GM21786 (cell line): ENCODE data around the gene QRFP.

Source experiments
- ATAC-seq: cut with Tn5 transposase; IDR thresholded peaks from one replicate; pipeline ENCODE4 v1.9.1; 2021; ENCODE audit not compliant: unreplicated experiment

The QRFP gene

DNA sequence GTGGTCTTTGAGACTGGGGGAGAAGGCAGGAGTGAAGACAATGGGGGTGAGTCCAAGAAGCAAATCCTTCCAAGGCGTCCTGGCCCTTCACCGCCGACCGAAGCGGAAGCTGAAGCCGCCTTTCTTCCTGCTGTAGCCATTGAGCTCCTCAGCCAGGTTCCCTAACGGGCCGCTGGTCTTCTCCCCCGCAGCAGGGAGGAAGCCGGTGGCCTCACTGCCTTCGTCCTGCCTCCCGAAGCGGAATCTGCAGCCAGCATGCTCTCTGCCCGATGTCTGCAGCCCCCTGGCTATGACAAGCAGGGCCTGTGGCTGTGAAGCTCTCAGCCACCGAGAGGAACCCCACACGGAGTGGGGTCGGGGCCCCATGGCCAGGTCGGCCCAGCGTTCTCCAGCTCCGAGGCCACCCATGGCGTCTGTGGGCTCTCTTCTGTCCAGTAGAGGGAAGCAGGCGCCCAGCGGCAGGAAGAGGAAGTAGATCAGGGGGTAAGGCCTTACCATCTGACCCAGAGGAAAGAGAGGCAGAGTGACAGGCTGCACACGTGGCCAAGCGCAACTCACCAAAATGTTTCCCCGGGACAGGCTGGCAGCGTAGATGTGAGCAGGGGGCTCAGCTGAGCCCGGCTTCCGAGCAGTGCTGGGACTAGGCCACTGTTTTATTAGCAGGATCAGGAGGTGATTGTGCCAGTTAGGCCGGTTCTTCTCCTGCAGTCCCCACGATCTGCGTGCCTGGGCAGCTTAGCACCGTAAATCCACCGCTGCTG is 3.1 kb downstream of the QRFP start:
- ATAC-seq, result no peak

- ATAC-seq, result no peak
These were observed 3.9 kb downstream of the QRFP start for GRCh38 chr9:130892477-130893304.

GRCh38 chr9:130891688-130892476 is 4.7 kb downstream of the QRFP start:
- ATAC-seq, result no peak

DNA sequence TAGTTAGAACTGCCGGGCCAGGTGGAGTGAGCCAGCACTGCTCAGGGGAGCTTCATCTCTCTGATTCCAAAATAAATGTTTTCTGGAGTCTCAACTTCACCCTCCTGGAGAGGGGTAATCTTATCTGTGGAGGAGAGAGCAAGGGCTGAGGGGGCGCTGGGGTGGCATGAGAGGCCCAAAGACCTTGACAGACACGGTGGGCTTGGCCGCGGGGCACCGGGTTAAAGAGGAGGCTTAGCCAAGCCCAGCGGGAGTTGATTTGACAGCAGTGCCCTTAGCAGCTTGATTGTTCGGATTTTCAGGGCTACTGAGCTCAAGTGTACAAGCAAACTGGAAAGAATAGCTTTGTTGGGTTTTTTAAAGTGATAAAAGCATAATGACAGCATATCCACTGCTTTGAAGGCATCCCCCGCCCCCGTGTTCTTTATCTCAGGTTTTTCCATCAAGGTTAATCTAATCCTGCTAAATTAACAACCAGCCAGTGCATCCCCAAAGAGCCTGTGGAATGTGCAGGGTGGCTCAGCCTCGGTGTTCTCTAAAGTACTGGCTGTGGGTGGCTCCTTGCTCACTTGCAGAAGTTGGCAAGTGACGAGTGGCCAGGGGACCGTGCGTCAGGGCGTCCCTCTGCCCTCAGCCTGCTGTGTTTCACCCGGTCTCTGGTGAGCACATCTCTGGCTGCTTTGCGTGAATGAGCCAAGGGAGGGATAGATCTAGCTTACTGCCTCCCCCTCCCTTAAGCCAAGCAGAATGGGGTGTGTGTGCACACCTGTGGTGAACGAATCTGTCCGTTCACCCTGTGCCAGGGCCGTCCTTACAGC is 5.5 kb downstream of the QRFP start:
- no peak for ATAC-seq

DNA sequence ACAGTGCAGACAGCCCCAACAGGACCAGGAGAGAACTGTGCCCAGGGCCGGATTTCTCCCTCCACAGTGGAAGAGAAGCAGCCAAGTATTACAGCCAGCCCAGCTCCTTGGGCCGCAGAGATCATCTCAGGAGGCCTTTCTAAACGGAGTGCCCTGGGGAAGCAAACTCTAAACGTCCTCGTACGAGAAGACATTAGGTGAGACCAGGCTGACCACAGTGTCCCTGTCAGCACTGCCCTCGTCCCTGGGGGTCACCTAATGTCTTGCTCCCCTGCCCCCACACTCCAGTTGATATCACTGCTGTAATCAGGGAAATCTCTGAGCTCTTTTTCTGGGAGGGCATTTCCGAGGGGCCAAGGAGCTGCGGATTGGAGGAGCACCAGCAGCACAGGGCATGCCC is 6.5 kb downstream of the QRFP start:
- ATAC-seq, result no peak

- no peak for ATAC-seq
These were observed 8.3 kb downstream of the QRFP start for GRCh38 chr9:130888146-130888885.

DNA sequence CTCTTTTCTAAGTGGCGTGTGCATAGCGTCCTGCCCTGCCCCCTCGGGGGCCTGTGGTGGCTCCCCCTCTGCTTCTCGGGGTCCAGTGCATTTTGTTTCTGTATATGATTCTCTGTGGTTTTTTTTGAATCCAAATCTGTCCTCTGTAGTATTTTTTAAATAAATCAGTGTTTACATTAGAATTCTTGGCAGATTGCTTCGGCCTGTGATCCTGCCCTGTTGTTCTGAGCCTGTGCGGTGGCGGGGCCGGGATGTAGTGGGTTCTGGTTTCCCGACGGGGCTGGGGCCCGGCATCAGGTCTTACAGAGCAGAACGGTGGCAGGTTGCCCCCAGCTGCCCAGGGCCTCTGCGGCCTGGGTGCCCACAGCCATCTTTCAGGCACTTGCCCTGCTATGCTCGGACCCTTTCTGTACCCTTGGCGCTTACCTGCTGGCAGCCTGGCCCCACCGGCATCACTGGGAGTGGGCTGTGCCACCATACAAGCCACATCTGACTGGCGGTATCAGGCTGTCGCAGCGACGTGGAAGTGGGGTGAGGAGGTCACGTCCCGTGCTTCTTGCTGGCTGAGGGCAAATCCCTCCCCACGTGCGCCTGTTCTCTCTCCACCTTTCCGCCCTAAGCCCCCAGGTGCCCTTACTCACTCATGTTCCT is 9.0 kb downstream of the QRFP start:
- no peak for ATAC-seq

GRCh38 chr9:130886981-130887380 is 9.6 kb downstream of the QRFP start:
- ATAC-seq, result no peak

GRCh38 chr9:130885484-130886375 is 10.9 kb downstream of the QRFP start:
- ATAC-seq, result no peak

DNA sequence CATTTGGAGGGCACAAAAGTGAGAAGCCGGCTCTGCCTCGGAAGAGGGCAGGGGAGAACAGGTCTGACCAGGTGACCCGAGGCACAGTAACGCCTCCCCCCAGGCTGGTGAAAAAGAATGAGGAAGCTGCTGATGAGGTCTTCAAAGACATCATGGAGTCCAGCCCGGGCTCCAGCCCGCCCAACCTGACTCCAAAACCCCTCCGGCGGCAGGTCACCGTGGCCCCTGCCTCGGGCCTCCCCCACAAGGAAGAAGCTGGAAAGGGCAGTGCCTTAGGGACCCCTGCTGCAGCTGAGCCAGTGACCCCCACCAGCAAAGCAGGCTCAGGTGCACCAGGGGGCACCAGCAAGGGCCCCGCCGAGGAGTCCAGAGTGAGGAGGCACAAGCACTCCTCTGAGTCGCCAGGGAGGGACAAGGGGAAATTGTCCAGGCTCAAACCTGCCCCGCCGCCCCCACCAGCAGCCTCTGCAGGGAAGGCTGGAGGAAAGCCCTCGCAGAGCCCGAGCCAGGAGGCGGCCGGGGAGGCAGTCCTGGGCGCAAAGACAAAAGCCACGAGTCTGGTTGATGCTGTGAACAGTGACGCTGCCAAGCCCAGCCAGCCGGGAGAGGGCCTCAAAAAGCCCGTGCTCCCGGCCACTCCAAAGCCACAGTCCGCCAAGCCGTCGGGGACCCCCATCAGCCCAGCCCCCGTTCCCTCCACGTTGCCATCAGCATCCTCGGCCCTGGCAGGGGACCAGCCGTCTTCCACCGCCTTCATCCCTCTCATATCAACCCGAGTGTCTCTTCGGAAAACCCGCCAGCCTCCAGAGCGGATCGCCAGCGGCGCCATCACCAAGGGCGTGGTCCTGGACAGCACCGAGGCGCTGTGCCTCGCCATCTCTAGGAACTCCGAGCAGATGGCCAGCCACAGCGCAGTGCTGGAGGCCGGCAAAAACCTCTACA is 11.8 kb downstream of the QRFP start:
- no peak for ATAC-seq

DNA sequence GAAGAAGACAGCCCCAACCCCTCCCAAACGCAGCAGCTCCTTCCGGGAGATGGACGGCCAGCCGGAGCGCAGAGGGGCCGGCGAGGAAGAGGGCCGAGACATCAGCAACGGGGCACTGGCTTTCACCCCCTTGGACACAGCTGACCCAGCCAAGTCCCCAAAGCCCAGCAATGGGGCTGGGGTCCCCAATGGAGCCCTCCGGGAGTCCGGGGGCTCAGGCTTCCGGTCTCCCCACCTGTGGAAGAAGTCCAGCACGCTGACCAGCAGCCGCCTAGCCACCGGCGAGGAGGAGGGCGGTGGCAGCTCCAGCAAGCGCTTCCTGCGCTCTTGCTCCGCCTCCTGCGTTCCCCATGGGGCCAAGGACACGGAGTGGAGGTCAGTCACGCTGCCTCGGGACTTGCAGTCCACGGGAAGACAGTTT is 12.5 kb downstream of the QRFP start:
- no peak for ATAC-seq

- ATAC-seq, result no peak
These were observed 13.1 kb downstream of the QRFP start for GRCh38 chr9:130883479-130883878.

DNA sequence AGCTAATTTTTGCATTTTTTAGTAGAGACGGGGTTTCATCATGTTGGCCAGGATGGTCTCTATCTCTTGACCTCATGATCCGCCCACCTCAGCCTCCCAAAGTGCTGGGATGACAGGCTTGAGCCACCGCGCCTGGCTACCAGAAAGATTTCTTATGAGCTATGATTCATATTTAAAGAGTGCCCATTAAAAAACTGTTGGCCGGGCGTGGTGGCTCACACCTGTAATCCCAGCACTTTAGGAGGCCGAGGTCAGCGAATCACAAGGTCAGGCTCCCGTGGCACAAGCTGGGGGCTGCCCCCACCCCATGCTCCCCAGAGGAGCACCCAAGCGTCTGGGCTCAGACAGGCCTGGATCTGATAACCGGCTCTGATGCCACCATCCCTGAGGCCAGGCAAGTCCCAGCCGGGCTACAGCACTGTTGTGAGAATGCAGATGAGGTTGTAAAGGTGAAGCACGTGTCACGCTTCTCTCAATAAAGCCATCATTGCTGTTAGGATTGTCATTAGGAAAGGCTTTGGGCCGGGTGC is 13.9 kb downstream of the QRFP start:
- no peak for ATAC-seq

GRCh38 chr9:130881516-130881915 is 15.1 kb downstream of the QRFP start:
- no peak for ATAC-seq

- no peak for ATAC-seq
These were observed 15.9 kb downstream of the QRFP start for GRCh38 chr9:130880599-130881220.

DNA sequence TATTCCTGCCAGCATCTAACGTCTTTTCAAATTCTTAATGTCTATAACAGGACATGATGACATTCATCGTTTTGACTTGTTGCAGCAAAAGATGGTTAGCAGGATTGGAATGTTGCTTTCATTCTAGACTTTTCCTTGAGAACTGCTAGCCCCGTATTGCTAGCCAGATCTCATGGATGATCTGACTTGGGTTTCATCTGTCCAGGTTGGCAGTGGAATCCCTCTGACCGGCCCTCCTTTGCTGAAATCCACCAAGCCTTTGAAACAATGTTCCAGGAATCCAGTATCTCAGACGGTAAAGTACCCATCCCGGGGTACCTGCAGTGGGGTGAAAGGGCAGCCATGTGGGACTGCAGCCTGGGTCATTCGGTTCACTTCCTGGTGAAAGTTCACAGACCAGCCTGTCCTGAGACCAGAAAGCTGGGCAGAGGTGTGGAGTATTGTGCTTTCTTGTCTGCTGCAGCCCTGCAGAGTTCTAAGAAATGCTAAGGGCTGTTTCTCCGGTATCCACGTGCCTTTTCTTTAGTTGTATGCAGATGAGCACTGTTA is 16.7 kb downstream of the QRFP start:
- ATAC-seq, result no peak
